Measurements from ENCODE around the gene CHAD.
"Not testable (repeated sequence)": the region's sequence is repeated elsewhere in the genome, so short reads cannot be mapped to it uniquely, and the experiment has no call there.

The CHAD gene

GRCh38 chr17:50425682-50426471, 42.8 kb downstream of the CHAD start, which contains the start of gene ACSF2:
Gene ACSF2 (plus strand): TSS chr17:50426218. CDS start chr17:50426262, 44 bp downstream.
- peak; percentile 53 to 72 for DNase-seq

- no peak for DNase-seq
These were observed 43.5 kb downstream of the CHAD start for GRCh38 chr17:50424996-50425681.

- DNase-seq, result no peak
These were observed 44.3 kb downstream of the CHAD start for GRCh38 chr17:50424246-50424995.

- no peak for DNase-seq
These were observed 45.0 kb downstream of the CHAD start for GRCh38 chr17:50423553-50424159.

- no peak for DNase-seq
These were observed 45.9 kb downstream of the CHAD start for GRCh38 chr17:50422738-50423137.

- no peak for DNase-seq
These were observed 47.2 kb downstream of the CHAD start for GRCh38 chr17:50421308-50422051.

GRCh38 chr17:50420419-50421112, 48.1 kb downstream of the CHAD start:
- DNase-seq, result no peak

GRCh38 chr17:50419577-50419976, 49.1 kb downstream of the CHAD start:
- DNase-seq, result not testable (repeated sequence)

GRCh38 chr17:50414808-50415207, 53.9 kb downstream of the CHAD start:
- no peak for DNase-seq
